Measurements from ENCODE around the gene DUSP23.

DUSP23 gene

GRCh38 chr1:159800177-159800930 lies 19.6 kb downstream of the DUSP23 start:
- Mint-ChIP-seq H3K36me3 (ENCODE audit: low read depth) (no peaks in the 10 kb centered on the region), H3K27ac (peak overlapping the region; percentile 9), H3K9me3 (no peaks in the 10 kb centered on the region), H3K27me3 (ENCODE audit: low read depth) (peaks cover 49% of the 10 kb centered on the region), H3K4me3 (peak overlapping the region; percentile 25), H3K4me1 (ENCODE audit: low read depth) (peaks cover 14% of the 10 kb centered on the region)

DNA sequence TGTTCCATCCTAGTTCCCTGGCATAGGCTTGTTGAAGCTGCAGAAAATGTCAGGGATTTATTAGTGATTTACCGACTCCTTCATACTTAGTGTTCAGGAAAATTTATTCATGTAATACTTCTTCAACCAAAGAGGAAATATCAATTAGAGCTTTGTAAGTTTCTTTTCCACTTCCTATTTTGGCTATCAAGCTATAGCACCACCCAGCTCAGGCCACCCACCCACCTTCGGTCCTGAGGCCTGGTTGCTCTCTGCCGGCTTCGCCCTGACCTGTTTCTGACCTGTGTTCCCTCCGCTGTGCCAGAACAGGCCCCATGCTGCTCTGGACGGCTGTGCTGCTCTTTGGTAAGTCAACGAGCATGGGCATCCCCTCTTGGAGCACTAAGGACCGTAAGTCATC lies 21.3 kb downstream of the DUSP23 start, which contains the start of gene FCRL6:
TSS of gene FCRL6 (plus strand) at position 250 of the 400 bp plus-strand sequence. CDS start at position 315, 65 bp downstream.
- H3K9me3 Mint-ChIP-seq: no peaks in the 10 kb centered on the region
- peaks cover 14% of the 10 kb centered on the region for H3K4me1 Mint-ChIP-seq (ENCODE audit: low read depth)
- peaks cover 65% of the 10 kb centered on the region for H3K27me3 Mint-ChIP-seq (ENCODE audit: low read depth)
- no peak within 1 kb of the TSS for H3K4me3 Mint-ChIP-seq
- no peaks in the 10 kb centered on the region for H3K36me3 Mint-ChIP-seq (ENCODE audit: low read depth)
- no peak within 1 kb of the TSS for H3K27ac Mint-ChIP-seq

DNA sequence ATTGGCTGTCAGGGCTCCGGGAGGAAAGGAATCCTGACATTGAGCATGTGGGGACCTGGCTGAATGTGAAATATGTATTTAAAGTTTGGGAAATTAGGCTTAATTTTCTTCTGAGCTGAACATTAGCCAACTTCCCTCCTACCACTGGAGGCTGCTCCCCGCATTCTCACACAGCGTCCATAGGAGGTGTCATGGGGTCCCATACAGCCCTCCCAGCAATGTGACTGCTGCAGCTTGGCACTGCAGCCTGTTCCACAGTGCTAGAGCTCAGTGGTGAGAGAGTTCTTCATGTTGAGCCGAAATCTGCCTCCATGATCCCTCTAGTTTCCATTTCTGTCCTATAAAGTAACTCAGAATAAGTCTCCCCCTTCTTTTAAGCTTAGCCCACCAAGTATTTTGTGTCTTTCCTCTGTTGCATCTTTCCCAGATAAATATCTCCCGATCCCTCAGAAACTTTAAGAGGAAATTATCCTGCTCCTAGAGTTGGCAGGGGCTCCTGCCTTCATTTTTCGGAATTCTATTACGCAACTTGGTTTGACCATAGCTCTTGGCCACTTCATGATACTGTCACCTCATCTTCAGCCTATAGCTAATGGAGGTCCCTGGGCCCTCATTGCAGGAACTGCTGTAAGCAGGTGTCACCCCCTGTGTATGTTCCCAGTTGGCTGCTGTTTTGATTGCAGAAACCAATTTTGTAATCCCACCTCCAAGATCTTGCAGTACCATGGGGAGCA lies 23.4 kb downstream of the DUSP23 start:
- H3K27me3 Mint-ChIP-seq (ENCODE audit: low read depth): peaks cover 72% of the 10 kb centered on the region

DNA sequence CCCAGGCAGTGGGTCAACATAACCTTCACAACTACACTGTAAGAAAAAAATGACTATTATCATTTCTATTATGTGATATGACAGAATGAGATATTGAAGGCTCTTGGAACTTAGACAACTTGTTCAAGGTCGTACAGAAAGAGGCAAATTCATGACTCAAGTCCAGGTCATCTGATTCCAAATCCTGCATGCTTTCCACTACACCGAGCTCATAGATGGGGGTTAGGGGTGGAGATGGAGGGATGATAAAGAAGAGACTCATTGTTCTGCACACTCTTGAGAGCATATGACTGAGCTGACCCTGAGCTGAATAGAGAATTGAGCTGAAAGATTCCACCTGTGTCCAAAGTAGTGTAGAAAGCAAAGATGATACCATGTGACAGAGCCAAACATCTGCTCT lies 24.2 kb downstream of the DUSP23 start:
- no peak overlapping the region for H3K27ac Mint-ChIP-seq

More for the DNA sequence above, 23.4 kb downstream of the DUSP23 start:
- Mint-ChIP-seq H3K36me3 (ENCODE audit: low read depth) (no peaks in the 10 kb centered on the region), H3K27ac (no peak overlapping the region), H3K4me3 (no peak overlapping the region), H3K4me1 (ENCODE audit: low read depth) (peaks cover 14% of the 10 kb centered on the region), H3K9me3 (no peaks in the 10 kb centered on the region)

DNA sequence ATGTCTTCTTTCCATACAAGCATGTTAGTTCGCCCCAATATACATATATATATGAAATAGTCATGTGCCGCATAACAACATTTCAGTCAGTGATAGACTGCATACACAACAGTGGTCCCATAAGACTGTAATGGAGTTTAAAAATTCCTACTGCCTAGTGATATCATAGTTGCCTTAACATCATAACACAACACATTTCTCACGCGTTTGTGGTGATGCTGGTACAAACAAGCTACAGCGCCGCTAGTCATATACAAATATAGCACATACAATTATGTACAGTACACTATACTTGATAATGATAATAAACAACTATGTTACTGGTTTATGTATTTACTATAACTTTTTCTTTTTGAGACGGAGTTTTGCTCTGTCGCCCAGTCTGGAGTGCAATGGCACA lies 35.2 kb downstream of the DUSP23 start:
- peaks cover 1% of the 10 kb centered on the region for H3K4me1 Mint-ChIP-seq (ENCODE audit: low read depth)
- H3K27ac Mint-ChIP-seq: no peak overlapping the region
- peaks cover 74% of the 10 kb centered on the region for H3K27me3 Mint-ChIP-seq (ENCODE audit: low read depth)
- no peaks in the 10 kb centered on the region for H3K36me3 Mint-ChIP-seq (ENCODE audit: low read depth)
- no peak overlapping the region for H3K4me3 Mint-ChIP-seq
- no peaks in the 10 kb centered on the region for H3K9me3 Mint-ChIP-seq

More for the DNA sequence above, 24.2 kb downstream of the DUSP23 start:
- Mint-ChIP-seq H3K27me3 (ENCODE audit: low read depth) (peaks cover 73% of the 10 kb centered on the region), H3K9me3 (no peaks in the 10 kb centered on the region), H3K4me1 (ENCODE audit: low read depth) (peaks cover 12% of the 10 kb centered on the region), H3K36me3 (ENCODE audit: low read depth) (no peaks in the 10 kb centered on the region), H3K4me3 (no peak overlapping the region)

GRCh38 chr1:159817276-159818041 lies 36.7 kb downstream of the DUSP23 start:
- no peak overlapping the region for H3K4me3 Mint-ChIP-seq
- no peaks in the 10 kb centered on the region for H3K36me3 Mint-ChIP-seq (ENCODE audit: low read depth)
- no peak overlapping the region for H3K27ac Mint-ChIP-seq
- no peaks in the 10 kb centered on the region for H3K9me3 Mint-ChIP-seq
- peaks cover 70% of the 10 kb centered on the region for H3K27me3 Mint-ChIP-seq (ENCODE audit: low read depth)
- H3K4me1 Mint-ChIP-seq (ENCODE audit: low read depth): peaks cover 2% of the 10 kb centered on the region

DNA sequence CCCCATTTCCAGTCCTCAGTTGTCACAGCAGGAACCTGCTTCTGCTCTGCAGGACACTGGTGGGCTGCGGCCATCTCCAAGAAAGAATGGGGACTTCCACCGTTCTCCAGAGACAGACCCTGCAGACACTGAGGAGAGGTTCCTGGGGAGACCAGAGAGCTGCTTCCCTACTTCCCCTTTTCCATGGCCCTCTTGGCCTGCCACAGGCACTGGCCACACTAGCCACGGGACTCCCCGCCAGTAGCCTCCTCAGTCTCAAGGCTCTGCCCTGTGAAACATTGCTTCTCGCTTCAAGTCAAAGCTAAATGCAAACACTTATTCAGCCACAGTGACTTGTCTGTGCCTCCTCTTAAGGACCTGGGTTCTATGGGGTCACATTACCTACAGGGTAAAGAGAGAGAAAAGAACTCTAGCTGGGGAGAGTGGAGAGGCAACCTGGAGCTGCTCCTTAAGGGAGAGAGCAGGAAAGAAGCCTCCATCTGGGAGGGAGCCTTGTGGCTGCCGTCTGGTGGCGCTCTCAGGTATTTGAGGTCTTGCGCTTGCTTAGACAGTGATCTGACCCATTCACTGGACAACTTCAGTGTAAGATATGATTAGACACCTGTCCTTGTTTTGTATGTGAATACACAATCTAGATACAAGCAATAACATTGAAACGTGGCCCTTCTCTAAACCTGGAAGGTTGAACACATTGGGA lies 40.6 kb downstream of the DUSP23 start:
- Mint-ChIP-seq H3K27ac (no peak overlapping the region), H3K27me3 (ENCODE audit: low read depth) (peaks cover 70% of the 10 kb centered on the region), H3K4me3 (no peak overlapping the region), H3K4me1 (ENCODE audit: low read depth) (peaks cover 28% of the 10 kb centered on the region), H3K36me3 (ENCODE audit: low read depth) (peaks cover 2% of the 10 kb centered on the region), H3K9me3 (no peaks in the 10 kb centered on the region)

DNA sequence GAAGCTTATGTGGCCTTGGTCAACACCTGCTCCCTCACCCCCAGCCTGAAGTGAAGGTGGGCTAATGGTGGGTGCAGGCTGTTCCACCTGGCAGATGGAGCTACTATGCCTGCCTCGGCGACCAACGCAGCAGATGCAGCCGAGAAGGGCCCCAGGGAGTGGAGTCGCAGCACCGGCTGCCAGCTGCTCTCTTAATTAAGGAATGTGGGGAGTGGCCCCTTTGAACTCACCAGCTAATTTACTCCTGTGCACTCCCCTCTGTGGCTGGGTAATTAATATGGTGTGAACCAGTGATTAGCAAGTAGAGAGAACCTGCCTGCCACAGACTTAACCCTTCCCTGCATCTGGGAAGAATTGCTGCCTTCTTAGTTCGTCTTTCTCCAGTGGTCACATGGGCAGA lies 42.6 kb downstream of the DUSP23 start:
- Mint-ChIP-seq H3K36me3 (ENCODE audit: low read depth) (peaks cover 9% of the 10 kb centered on the region), H3K4me1 (ENCODE audit: low read depth) (peaks cover 48% of the 10 kb centered on the region), H3K27ac (no peak overlapping the region), H3K27me3 (ENCODE audit: low read depth) (peaks cover 64% of the 10 kb centered on the region), H3K4me3 (no peak overlapping the region), H3K9me3 (peaks cover 4% of the 10 kb centered on the region)

GRCh38 chr1:159825564-159825963 lies 44.8 kb downstream of the DUSP23 start:
- H3K4me1 Mint-ChIP-seq (ENCODE audit: low read depth): peaks cover 55% of the 10 kb centered on the region
- H3K27ac Mint-ChIP-seq: peak overlapping the region; percentile 52
- H3K36me3 Mint-ChIP-seq (ENCODE audit: low read depth): peaks cover 12% of the 10 kb centered on the region
- H3K9me3 Mint-ChIP-seq: peaks cover 6% of the 10 kb centered on the region
- H3K27me3 Mint-ChIP-seq (ENCODE audit: low read depth): peaks cover 65% of the 10 kb centered on the region
- peak overlapping the region; percentile 52 for H3K4me3 Mint-ChIP-seq

GRCh38 chr1:159826441-159827101 lies 45.8 kb downstream of the DUSP23 start, which contains the start of gene SLAMF8:
TSS of gene SLAMF8 (plus strand) at chr1:159826873. CDS start at chr1:159826899, 26 bp downstream.
- Mint-ChIP-seq H3K9me3 (peaks cover 6% of the 10 kb centered on the region), H3K27ac (peak within 1 kb of the TSS; percentile 52), H3K36me3 (ENCODE audit: low read depth) (peaks cover 12% of the 10 kb centered on the region), H3K27me3 (ENCODE audit: low read depth) (peaks cover 67% of the 10 kb centered on the region), H3K4me3 (peak within 1 kb of the TSS; percentile 63), H3K4me1 (ENCODE audit: low read depth) (peaks cover 55% of the 10 kb centered on the region)

GRCh38 chr1:159827102-159827490 lies 46.3 kb downstream of the DUSP23 start:
- peaks cover 12% of the 10 kb centered on the region for H3K36me3 Mint-ChIP-seq (ENCODE audit: low read depth)
- peaks cover 67% of the 10 kb centered on the region for H3K27me3 Mint-ChIP-seq (ENCODE audit: low read depth)
- H3K4me3 Mint-ChIP-seq: peak overlapping the region; percentile 63
- H3K9me3 Mint-ChIP-seq: peaks cover 6% of the 10 kb centered on the region
- H3K4me1 Mint-ChIP-seq (ENCODE audit: low read depth): peaks cover 55% of the 10 kb centered on the region
- H3K27ac Mint-ChIP-seq: peak overlapping the region; percentile 52

DNA sequence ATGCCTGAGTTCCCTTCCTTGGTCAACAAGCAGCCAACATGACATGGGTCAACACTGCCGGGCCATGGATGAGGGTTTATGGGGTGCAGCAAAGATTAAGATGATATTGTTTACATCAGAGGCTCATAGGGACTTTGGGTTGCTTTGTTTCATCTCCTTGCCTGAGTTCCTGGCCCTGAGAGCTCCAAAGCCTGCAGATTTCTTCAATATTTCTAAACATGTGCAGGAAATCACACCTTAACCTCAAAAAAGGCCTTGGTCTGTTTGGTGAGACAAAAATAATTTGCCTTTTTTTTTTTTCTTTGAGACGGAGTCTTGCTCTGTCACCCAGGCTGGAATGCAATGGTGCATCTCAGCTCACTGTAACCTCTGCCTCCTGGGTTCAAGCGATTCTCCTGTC lies 46.8 kb downstream of the DUSP23 start:
- peaks cover 6% of the 10 kb centered on the region for H3K9me3 Mint-ChIP-seq
- H3K4me1 Mint-ChIP-seq (ENCODE audit: low read depth): peaks cover 53% of the 10 kb centered on the region
- peaks cover 12% of the 10 kb centered on the region for H3K36me3 Mint-ChIP-seq (ENCODE audit: low read depth)
- peaks cover 67% of the 10 kb centered on the region for H3K27me3 Mint-ChIP-seq (ENCODE audit: low read depth)
- peak overlapping the region; percentile 63 for H3K4me3 Mint-ChIP-seq
- no peak overlapping the region for H3K27ac Mint-ChIP-seq

- H3K27ac Mint-ChIP-seq: no peak overlapping the region
- H3K4me3 Mint-ChIP-seq: no peak overlapping the region
- peaks cover 6% of the 10 kb centered on the region for H3K9me3 Mint-ChIP-seq
- H3K4me1 Mint-ChIP-seq (ENCODE audit: low read depth): peaks cover 51% of the 10 kb centered on the region
- peaks cover 61% of the 10 kb centered on the region for H3K27me3 Mint-ChIP-seq (ENCODE audit: low read depth)
- H3K36me3 Mint-ChIP-seq (ENCODE audit: low read depth): peaks cover 12% of the 10 kb centered on the region
Measured at GRCh38 chr1:159828176-159828575, 47.4 kb downstream of the DUSP23 start.
